ENCODE measurements around the gene PTTG1IP. TPM values are rescaled to one million over a fixed set of nuclear protein-coding genes. Genes with fewer than 3 reads are reported as not detected.
A peak's percentile ranks its signal among the peaks of the same experiment; 100 is the strongest.

Gene PTTG1IP
- total and polyA plus RNA-seq, 2 of the 13 experiments (the other 11 are each of a cell fraction or from before 2014, with no cell fraction given): 161 to 700 TPM

GRCh38 chr21:44846485-44847260 is 26.8 kb downstream of the PTTG1IP start (continued):
- TF ChIP-seq ZBTB33 (CRISPR knock-in tag; IDR thresholded peaks at IDR 0.05): no peak
- TF ChIP-seq MEF2D (CRISPR knock-in tag; IDR thresholded peaks at IDR 0.05): no peak
- TF ChIP-seq SRY (CRISPR knock-in tag; IDR thresholded peaks at IDR 0.05): 0 out of 2 replicates have a peak, but pooled peaks have one; percentile 65
- no peak for TF ChIP-seq SUZ12 (IDR thresholded peaks at IDR 0.05; ENCODE audit: low read depth, low read length)
- TF ChIP-seq TFE3 (CRISPR knock-in tag; IDR thresholded peaks at IDR 0.05): peak; percentile 26; the same call in 1 of the 2 replicates
- TF ChIP-seq ZNF276 (CRISPR knock-in tag; IDR thresholded peaks at IDR 0.05; ENCODE audit: low read depth): 0 out of 2 replicates have a peak, but pooled peaks have one; percentile 34
- peak; percentile 24; the same call in 1 of the 2 replicates for TF ChIP-seq ZFY (CRISPR knock-in tag; IDR thresholded peaks at IDR 0.05)
- peak; percentile 46 for TF ChIP-seq FOSL2 (CRISPR knock-in tag; IDR thresholded peaks at IDR 0.05)
- TF ChIP-seq KAT7 (CRISPR knock-in tag; IDR thresholded peaks at IDR 0.05; ENCODE audit: borderline replicate concordance): no peak
- TF ChIP-seq NCOA2 (CRISPR knock-in tag; IDR thresholded peaks at IDR 0.05): no peak
- TF ChIP-seq SAP130 (CRISPR knock-in tag; IDR thresholded peaks at IDR 0.05; ENCODE audit: low read depth): peak; percentile 90
- TF ChIP-seq MAX (IDR thresholded peaks at IDR 0.05): peak; percentile 78
- TF ChIP-seq HDAC2 (CRISPR knock-in tag; IDR thresholded peaks at IDR 0.05): peak; percentile 62
- TF ChIP-seq MAFG (CRISPR knock-in tag; IDR thresholded peaks at IDR 0.05): no peak
- peak; percentile 57; the same call in 1 of the 2 replicates for TF ChIP-seq HNF1B (CRISPR knock-in tag; IDR thresholded peaks at IDR 0.05)
- TF ChIP-seq CSRNP1 (CRISPR knock-in tag; IDR thresholded peaks at IDR 0.05): 0 out of 2 replicates have a peak, but pooled peaks have one; percentile 4
- no peak for TF ChIP-seq ZNF121 (CRISPR knock-in tag; IDR thresholded peaks at IDR 0.05)

Data from HepG2 (cell line).